Testis (tissue), 3 donors: ENCODE measurements around the gene LRMDA. TPM values are rescaled to one million over a fixed set of nuclear protein-coding genes. Genes with fewer than 3 reads are reported as not detected.

ENCODE experiments used
- DNase-seq: peaks from one replicate; pipeline ENCODE4 v3.0.0-alpha.2; 2019
- H3K27ac ChIP-seq, 2 donors: fragments of 200-600 bp; sonication (generic); one replicate each; pipeline ENCODE4 v1.5.1; 2019
- H3K27me3 ChIP-seq: fragments of 200-600 bp; sonication (generic); one replicate; pipeline ENCODE4 v1.5.1; 2019
- H3K36me3 ChIP-seq: fragments of 200-600 bp; sonication (generic); one replicate; pipeline ENCODE4 v1.5.1; 2017; ENCODE audit warnings: low read depth; ENCODE audit errors: missing control alignments
- H3K4me1 ChIP-seq: fragments of 200-600 bp; sonication (generic); one replicate; pipeline ENCODE4 v1.5.1; 2019
- H3K4me3 ChIP-seq, 2 donors: fragments of 200-600 bp; sonication (generic); one replicate each; pipeline ENCODE4 v1.5.1; 2017 to 2019
- H3K9me3 ChIP-seq: fragments of 200-600 bp; sonication (generic); one replicate; pipeline ENCODE4 v1.5.1; 2017
- POLR2A ChIP-seq: fragments of 450-650 bp; IDR thresholded peaks from one replicate; pipeline ENCODE4 v1.6.1; 2017; ENCODE audit warnings: antibody characterized with exemption, mild to moderate bottlenecking, moderate library complexity
- WGBS, 2 donors: methylation state at CpG; one replicate each; pipeline ENCODE4 v1.1.5; 2018; 5-methylcytosine and 5-hydroxymethylcytosine counted together
- intact Hi-C: fragments of 100-400 bp; cut with DNase I; formaldehyde crosslinking; loops from one replicate; pipeline ENCODE4 v1.15.1; 2023; ENCODE audit warnings: low total_unique reads
- polyA plus RNA-seq: library from polyadenylated mRNA; stranded (reverse); fragments of 350-450 nt; fragmentation: Illumina TruSeq; extraction: RNeasy Lipid Tissue Mini Kit (QIAGEN cat#74804); gene quantifications from one replicate; pipeline ENCODE4 v1.2.3, GENCODE V29; 2014; ENCODE audit warnings: low read depth, low replicate concordance; ENCODE audit not compliant: insufficient read depth
- total RNA-seq, 2 donors: library from RNA; depleted of rRNA; stranded (reverse); fragments of >200 nt; gene quantifications; one replicate each; pipeline ENCODE4 v1.2.3, GENCODE V29; 2016
- TF ChIP-seq, protein P1 (sequence below), 3 experiments: fragments of 450-650 bp in 2 of 3; fragments of 200-600 bp in 1 of 3; sonication (generic) in 1 of 3; IDR thresholded peaks; one replicate each; pipeline ENCODE4 v1.5.1; 2016 to 2019; ENCODE audit warnings: antibody characterized with exemption in 3 of 3, mild to moderate bottlenecking in 2 of 3, moderate library complexity in 1 of 3

LRMDA gene
- total and polyA plus RNA-seq, 3 donors from 2014 or later: 7.6 to 13.8 (median 10.6) TPM

DNA sequence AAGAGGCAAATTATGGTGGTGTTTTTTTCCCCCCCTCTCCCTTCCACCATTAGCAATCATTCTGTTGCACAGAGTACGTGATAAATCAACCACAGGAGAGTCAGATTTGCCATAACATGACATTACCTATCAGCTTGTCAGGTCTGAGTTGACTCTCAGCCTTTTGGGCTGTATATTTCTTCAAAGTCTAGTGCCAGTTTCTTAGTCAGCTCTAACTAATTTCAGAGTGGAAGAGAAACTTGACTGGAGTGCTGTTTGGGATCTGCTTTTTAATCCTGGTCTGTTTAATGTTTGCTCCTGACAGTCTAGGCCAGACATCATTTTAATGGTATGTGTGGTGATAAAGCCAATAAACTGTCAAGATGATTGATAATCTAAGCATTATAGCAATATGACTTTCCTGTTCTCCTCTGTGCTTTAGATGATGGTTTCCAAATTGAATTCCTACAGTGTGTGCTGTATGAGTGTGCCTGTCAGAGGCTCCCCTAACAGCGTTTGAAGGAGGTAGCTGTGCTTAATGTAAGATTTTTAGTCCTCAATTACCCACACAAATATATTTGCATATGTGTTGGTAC lies 76.9 kb downstream of the LRMDA start:
- H3K27ac ChIP-seq: no peak overlapping the region
- intact Hi-C loops: no loop called here
- H3K4me1 ChIP-seq: no peaks in the 10 kb centered on the region
- H3K36me3 ChIP-seq: no peaks in the 10 kb centered on the region
- no peak for DNase-seq
- no peak for TF ChIP-seq POLR2A
- TF ChIP-seq, protein P1, sequence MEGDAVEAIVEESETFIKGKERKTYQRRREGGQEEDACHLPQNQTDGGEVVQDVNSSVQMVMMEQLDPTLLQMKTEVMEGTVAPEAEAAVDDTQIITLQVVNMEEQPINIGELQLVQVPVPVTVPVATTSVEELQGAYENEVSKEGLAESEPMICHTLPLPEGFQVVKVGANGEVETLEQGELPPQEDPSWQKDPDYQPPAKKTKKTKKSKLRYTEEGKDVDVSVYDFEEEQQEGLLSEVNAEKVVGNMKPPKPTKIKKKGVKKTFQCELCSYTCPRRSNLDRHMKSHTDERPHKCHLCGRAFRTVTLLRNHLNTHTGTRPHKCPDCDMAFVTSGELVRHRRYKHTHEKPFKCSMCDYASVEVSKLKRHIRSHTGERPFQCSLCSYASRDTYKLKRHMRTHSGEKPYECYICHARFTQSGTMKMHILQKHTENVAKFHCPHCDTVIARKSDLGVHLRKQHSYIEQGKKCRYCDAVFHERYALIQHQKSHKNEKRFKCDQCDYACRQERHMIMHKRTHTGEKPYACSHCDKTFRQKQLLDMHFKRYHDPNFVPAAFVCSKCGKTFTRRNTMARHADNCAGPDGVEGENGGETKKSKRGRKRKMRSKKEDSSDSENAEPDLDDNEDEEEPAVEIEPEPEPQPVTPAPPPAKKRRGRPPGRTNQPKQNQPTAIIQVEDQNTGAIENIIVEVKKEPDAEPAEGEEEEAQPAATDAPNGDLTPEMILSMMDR (IDR thresholded peaks at IDR 0.05): no peak
- WGBS, 2 donors: 65 to 72% methylated on average over 2 of the region's 2 CpGs
- no peak overlapping the region for H3K4me3 ChIP-seq
- no peaks in the 10 kb centered on the region for H3K9me3 ChIP-seq
- H3K27me3 ChIP-seq: no peaks in the 10 kb centered on the region

DNA sequence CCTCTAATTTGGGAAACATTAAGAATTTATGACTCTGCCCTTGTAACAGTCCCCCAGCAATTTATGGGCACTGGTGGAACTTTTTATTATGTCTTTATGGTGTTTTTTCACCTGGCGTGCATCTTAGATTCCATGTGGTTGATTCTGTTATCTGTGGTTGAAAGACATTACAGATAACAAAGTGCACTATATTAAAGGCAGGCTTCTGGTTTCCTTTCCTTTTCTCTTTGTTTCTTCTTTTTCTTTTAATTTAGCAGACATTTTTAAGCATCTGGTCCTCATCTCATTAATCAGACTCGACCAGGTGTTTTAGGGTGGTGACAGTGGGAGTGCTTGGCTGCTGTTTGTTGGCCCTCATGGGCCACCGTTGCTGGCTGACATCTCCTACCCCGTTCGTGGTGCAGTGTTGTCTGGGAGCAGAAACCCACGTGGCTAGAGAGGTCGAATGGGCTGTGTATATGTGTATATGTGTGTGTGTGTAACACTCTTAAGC lies 77.4 kb downstream of the LRMDA start:
- H3K4me3 ChIP-seq: no peak overlapping the region
- no peak overlapping the region for H3K27ac ChIP-seq
- TF ChIP-seq, protein P1 (IDR thresholded peaks at IDR 0.05): no peak
- no peak for TF ChIP-seq POLR2A
- no peaks in the 10 kb centered on the region for H3K27me3 ChIP-seq
- no peak for DNase-seq
- H3K36me3 ChIP-seq: no peaks in the 10 kb centered on the region
- 50 to 53% methylated on average over 7 of the region's 7 CpGs for WGBS, 2 donors
- intact Hi-C loops: no loop called here
- no peaks in the 10 kb centered on the region for H3K4me1 ChIP-seq
- H3K9me3 ChIP-seq: no peaks in the 10 kb centered on the region

DNA sequence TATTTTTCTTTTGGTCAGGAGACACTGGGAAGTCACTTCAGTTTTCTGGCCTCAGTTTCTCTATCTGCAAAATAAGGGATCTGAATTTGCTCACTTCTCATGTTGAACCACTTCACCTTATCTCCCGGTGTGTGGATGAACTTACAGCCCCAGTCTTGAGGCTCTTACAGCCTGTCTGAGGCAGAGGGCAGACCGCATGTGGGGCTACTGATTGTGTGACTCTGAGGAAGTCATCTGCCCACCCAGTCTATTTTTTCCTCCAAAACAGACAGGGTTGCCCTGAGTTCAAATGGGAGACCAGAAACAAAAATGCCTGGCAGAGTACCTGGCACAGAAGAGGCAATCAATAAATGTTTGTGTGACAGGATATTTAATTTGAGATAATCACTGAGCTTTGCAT lies 78.3 kb downstream of the LRMDA start:
- 91 to 96% methylated on average over 2 of the region's 2 CpGs for WGBS, 2 donors
- TF ChIP-seq, protein P1 (IDR thresholded peaks at IDR 0.05): no peak
- no peak for TF ChIP-seq POLR2A
- DNase-seq: no peak
- H3K9me3 ChIP-seq: no peaks in the 10 kb centered on the region
- H3K36me3 ChIP-seq: no peaks in the 10 kb centered on the region
- no peaks in the 10 kb centered on the region for H3K4me1 ChIP-seq
- intact Hi-C loops: no loop called here
- H3K27me3 ChIP-seq: no peaks in the 10 kb centered on the region
- H3K4me3 ChIP-seq: no peak overlapping the region
- H3K27ac ChIP-seq: no peak overlapping the region

DNA sequence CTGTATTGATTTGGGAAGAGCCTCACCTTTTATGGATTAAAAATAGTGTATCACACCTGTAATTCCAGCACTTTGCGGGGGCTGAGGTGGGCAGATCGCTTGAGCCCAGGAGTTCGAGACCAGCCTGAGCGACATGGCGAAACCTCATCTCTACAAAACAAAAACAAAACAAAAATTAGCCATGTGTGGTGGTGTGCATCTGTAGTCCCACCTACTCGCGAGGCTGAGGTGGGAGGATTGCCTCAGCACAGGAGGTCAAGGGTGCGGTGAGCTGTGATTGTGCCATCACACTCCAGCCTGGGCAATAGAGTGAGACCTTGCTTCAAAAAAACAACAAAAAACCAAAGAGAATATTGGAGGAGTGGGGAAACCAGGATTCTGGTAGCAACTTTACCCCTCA lies 79.6 kb downstream of the LRMDA start:
- 94 to 99% methylated on average over 7 to 8 of the region's 8 CpGs for WGBS, 2 donors

More for the DNA sequence above, 79.6 kb downstream of the LRMDA start:
- TF ChIP-seq, protein P1 (IDR thresholded peaks at IDR 0.05): no peak
- H3K27me3 ChIP-seq: no peaks in the 10 kb centered on the region
- no peak overlapping the region for H3K27ac ChIP-seq
- intact Hi-C loops: no loop called here
- H3K4me3 ChIP-seq: no peak overlapping the region
- DNase-seq: no peak
- no peaks in the 10 kb centered on the region for H3K9me3 ChIP-seq
- no peaks in the 10 kb centered on the region for H3K4me1 ChIP-seq
- no peaks in the 10 kb centered on the region for H3K36me3 ChIP-seq
